ENCODE measurements around the gene PPTC7.
"Not testable (repeated sequence)": the region's sequence is repeated elsewhere in the genome, so short reads cannot be mapped to it uniquely, and the experiment has no call there.

The PPTC7 gene

DNA sequence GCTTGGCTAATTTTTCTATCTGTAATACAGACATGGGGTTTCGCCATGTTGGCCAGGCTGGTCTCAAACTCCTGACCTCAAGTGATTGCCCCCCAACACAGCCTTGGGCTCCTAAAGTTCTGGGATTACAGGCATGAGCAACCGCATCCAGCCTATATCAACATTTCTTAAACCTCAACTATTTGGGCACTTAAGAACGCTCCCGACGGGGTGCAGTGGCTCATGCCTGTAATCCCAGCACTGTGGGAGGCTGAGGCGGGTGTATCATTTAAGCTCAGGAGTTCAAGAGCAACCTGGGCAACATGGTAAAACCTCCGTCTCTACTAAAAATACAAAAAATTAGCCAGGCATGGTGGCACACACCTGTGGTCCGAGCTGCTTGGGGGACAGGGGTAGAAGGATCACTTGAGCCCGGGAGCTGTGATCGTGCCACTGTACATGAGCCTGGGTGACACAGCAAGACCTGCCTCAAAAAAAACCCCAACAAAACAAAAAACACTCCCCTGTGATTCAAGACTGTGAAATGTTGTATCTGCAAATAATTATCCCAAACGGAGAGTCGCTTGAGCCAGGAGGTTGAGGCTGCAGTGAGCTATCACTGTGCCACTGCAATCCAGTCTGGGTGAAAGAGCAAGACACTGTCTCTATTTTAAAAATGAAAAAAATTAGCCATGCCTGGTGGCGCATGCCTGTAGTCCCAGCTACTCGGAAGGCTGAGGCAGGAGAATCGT lies 21.5 kb downstream of the PPTC7 start:
- no peak for DNase-seq (ENCODE audit: low read depth, low spot score)

DNA sequence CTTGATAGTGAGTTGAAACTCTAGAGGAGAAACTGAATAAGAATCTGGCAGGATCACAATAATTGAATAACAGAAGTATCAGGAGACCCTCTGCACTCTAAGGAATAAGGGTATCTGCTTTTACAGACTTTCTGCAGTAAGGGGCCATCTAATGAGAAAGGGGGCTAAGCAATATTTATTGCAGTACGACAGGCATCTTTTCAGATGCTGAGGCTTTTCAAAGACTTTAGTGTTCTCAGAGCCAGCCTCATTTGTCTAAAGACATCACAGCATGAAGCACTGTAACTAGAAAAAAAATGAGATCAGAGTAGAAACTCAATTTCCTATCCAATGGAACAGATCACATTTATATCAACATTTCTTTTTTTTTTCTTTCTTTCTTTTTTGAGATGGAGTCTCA lies 22.2 kb downstream of the PPTC7 start:
- no peak for DNase-seq (ENCODE audit: low read depth, low spot score)

DNA sequence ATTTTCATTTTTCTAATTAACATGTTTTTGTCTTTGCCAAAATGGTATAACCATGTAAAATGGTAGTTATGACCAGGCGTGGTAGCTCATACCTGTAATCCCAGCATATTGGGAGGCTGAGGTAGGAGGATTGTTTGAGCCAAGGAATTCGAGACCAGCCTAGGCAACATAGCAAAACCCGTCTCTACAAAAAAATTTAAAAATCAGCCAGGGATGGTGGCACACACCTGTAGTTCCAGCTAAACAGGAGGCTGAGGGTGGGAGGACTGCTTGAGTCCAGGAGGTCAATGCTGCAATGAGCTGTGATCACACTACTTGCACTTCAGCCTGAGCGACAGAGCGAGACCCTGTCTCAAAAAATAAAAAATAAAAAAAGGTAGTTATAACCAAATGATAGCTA lies 23.1 kb downstream of the PPTC7 start:
- DNase-seq (ENCODE audit: low read depth, low spot score), result no peak

DNA sequence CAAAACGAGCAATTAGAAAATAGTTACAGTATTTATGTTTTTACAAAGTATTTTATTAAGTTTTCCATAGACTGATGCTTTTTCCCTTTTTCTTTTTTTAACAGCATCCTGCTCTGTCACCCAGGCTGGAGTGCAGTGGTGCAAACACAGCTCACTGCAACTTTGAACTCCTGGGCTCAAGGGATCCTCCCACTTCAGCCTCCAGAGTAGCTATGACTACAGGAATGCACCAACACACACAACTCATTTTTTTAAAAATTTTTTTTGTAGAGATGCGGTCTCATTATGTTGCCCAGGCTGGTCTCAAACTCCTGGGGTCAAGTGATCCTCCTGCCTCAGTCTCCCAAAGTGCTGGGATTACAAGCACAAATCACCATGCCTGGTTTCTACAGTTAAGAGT lies 24.2 kb downstream of the PPTC7 start:
- DNase-seq (ENCODE audit: low read depth, low spot score), result not testable (repeated sequence)

DNA sequence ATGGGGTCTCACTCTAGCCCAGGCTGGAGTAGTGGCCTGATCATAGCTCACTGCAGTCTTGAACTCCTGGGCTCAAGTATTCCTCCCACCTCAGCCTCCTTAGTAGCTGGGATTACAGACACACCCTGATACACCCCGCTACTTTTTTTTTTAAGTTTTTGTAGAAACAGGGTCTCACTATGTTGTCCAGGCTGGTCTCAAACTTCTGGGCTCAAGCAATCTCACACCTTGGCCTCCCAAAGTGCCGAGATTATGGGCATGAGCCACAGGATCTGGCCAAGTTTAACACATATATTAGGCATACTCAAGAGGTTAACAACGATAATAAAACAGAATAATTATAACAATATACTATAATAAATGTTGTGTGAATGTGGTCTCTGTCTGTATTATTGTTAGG lies 25.8 kb downstream of the PPTC7 start:
- DNase-seq (ENCODE audit: low read depth, low spot score), result no peak

DNA sequence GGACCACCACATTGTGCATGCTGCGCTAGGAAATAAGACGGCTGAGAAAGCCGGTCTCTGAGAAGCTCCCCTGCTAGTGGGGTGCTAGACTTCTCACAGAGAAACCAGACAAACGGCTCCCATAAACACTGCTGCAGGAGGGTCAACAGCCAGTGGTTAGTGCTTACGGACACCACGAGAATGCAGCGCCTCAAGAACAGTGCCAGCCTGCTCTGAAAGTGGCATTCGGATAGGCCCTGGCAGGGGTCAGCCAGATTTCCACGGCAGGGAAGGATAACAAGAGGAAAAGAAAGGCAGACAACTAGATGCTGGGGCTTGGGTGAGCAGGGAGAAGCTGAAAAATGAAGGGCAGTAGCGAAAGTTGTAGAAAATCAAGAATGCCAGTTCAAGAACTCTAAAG lies 26.4 kb downstream of the PPTC7 start:
- no peak for DNase-seq (ENCODE audit: low read depth, low spot score)

DNA sequence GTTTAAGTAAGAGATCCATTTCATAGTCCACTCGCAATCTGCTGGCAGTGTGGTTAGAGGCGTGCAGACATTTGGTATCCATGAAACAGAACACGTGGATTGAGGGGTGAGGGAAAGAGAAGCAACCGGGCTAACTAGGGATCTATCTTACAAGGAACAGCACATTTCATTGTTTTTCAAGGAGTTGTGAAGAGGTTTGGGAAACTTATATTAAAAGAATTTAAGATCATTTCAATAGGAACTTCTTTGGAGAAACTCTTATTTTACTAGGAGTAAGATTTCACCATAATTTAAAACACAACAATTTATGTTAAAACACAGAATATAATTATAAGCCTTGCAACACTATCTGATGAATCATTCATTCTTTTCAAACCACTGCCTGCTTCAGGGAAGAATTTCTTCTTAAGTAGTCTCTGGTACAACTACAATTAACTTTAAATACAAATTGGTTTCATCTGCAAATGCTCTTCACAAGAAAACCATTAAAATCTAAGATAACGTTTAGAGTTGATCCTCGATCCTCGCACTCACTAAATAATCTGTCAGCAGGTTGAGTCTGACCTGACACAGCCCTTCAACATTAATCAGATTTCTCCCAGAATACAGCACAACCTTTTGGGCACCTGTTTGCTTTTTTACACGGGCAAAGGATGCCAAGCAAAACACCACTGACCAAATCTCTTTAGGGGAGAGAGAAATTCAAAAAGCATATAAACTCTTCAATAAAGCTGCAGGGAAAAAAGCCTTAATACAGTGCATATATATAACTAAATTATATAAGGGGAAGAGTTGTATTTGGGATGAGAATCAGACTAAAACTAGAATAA lies 27.3 kb downstream of the PPTC7 start:
- DNase-seq (ENCODE audit: low read depth, low spot score), result no peak

DNA sequence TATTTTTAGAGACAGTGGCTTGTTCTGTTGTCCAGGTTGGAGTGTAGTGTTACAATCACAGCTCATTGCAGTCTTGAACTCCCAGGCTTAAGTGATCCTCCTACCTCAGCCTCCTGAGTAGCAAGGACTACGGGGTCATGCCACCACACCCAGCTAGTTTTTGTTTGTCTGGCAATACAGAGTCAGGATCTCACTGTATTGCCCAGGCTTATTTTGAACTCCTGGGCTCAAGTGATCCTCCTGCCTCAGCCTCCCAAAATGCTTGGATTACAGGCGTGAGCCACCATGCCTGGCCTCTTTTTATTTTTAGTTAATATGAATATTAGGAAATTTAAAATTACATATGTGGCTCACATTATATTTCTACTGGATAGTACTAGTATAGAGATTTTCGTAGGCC lies 28.9 kb downstream of the PPTC7 start:
- DNase-seq (ENCODE audit: low read depth, low spot score), result no peak

DNA sequence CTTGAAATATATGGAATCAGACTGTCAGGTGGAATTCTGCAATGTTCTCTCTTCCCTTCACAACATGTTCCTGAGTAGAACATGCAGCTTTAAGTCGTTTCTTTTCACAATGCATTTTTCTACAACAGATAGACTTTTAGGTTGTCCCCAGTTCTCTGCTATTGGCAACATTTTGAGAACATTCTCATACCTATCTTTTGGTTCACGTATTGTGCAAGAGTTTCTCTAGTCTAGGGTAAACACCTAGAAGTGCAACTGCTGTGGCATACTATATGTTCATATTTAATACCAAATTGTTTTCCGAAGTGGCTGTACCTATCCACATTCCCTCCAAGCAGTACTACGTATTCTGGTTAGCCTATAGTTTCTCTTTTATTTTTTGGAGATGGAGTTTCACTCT lies 32.1 kb downstream of the PPTC7 start:
- DNase-seq (ENCODE audit: low read depth, low spot score), result no peak

DNA sequence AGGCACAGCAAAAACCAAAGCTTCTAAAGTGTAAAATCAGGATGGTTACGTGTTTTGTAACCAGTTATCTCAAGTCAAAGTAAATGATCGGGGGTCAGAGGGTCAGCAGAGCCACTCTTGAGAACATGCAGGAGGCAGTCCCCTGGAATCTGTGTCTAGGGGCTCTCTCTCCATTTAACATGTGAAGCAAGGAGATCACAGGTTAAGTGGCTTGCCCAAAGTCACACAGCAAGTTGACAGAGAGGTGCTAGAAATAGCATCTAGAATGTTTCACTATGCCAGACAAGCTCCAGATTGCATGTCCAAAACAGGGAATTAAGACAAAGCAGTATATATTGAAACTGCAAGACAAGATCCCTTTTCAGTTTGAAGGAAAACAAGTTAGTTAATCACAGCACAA lies 33.4 kb downstream of the PPTC7 start:
- DNase-seq (ENCODE audit: low read depth, low spot score), result no peak

DNA sequence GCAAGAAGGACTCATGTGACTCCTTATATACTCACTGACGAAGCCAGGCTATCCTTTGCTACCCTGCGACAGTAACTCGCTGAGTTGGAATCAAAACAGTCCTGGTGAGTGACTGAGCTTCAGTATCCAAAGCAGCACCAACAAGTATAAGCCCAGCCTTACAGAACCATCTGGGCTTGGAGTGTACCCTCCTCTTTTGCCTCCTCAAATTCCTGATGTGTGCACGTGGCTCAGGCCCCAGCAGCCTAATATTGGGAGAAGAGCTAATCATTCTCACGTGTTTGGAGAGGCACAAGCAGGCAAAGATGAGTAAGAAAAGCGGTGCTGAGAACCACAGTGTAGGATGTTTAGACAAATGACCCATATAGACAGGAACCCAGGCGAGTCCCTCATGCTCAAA lies 34.4 kb downstream of the PPTC7 start:
- no peak for DNase-seq (ENCODE audit: low read depth, low spot score)

DNA sequence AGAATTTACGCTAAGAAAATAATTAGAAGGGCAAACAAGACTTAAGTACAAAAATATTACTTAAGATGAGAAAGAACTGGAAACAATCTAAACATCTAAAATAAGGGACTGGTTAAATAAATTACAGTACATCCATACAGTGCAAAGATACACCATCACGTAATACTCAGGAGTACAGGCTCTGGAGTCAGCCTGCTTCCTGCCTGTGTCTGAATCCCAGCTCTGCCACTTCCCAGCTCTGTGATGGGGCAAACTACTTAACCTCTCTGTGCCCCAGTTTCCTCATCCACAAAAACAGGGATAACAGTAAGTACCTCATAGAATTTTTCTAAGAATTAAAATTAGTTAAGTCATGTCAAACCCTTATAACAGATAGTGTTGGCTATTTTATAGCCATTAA lies 36.0 kb downstream of the PPTC7 start:
- no peak for DNase-seq (ENCODE audit: low read depth, low spot score)

DNA sequence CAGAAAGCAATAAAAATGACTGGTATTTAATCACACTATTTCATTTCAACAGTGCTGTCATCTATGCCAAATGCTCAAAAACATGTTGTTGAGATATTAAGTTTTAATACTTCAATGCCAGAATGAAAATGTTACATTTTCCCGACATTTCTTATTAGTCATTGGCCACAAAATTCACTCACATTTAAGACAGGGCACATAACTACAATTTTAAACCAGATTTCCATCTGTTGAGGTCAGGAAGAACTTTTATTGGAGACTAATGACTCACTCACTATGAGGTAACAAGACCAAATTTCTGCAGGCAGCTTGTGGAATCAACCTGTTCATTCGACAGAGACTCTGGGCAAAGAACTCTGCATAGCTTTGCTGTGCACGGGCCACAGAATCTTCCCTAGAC lies 36.8 kb downstream of the PPTC7 start:
- DNase-seq (ENCODE audit: low read depth, low spot score), result no peak

DNA sequence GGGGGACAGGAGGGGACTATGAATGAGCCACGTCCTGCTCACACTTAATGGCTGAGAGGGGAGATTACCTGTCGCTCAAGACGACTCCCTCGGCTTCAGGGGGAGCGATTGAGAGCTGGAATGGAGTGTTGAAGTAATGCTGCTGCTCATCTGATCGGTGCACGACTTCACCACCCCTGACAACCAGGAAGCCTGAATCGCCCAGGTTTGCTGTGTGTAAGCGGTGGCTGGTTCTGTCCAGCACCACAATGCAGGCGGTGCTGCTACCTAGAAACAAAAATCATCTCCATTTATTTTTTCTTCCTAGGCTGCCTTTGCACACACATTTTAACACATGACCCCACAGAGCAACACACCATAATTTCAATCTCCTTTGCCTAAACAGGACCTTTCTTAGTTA lies 37.3 kb downstream of the PPTC7 start:
- DNase-seq (ENCODE audit: low read depth, low spot score), result no peak

DNA sequence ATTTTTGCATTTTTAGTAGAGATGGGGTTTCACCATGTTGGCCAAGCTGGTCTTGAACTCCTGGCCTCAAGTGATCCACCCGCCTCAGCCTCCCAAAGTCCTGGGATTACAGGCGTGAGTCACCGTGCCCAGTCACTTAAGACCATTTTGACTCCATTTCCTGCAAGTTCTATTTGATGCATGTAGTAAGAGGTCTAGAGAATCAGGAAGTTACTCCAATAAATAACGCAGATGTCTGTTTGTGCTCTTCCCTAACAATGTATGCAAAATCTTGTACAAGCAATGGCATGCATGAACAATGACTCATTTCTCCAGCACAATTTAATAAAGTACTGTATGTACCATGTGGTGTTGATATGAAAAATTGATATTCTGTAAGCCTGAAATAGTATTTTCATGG lies 37.9 kb downstream of the PPTC7 start:
- DNase-seq (ENCODE audit: low read depth, low spot score), result not testable (repeated sequence)

DNA sequence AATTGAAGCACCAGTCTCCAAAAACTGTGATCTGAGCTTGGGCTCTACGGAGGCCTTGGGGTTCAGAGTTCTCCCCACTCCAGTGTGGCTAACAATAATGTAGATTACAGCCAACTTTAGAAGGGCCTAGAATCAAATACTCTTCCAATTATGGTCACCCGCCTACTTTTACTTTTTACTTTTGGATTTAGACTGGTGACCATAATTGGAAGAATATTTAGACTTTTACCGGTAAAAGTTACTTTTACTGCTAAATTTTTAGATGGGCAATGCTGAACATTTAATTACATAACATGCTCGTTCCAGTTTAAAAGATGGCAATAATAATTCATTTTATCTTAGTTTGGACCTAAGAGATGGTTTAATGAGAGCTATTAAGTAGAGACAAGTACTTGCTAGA lies 39.2 kb downstream of the PPTC7 start:
- no peak for DNase-seq (ENCODE audit: low read depth, low spot score)

DNA sequence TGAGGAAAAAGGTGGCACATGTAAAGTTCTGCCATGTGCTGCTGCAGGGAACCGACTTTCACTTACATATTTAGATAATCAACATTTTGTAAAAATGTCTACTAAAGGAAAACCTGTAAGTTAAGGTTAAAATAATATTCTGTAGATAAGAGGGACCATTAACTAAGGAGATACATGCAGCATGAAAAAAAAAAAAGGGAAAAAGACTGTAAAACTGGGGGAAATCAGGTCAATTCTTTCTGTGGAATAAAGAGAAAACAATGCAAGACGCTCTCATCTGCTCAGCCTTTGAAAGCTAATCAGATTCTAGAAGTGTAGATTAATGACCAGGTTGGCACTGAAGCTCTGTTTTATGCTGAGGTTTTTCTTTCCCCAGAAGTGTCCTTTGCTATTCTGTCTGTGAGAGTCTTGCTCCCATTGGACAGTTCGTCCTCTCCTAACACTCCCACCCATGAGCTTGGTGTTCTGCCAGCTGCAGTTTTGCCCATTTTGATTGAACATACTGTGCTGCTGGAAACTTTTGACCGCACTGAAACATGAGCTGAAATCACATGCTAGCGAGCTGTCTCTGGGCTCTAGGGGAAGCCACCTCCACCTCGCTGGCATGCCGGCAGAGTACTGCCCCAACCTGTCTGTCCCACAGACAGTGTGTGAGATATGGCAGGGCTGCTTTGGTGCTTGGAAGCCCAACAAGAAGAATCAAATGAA lies 39.7 kb downstream of the PPTC7 start:
- no peak for DNase-seq (ENCODE audit: low read depth, low spot score)

DNA sequence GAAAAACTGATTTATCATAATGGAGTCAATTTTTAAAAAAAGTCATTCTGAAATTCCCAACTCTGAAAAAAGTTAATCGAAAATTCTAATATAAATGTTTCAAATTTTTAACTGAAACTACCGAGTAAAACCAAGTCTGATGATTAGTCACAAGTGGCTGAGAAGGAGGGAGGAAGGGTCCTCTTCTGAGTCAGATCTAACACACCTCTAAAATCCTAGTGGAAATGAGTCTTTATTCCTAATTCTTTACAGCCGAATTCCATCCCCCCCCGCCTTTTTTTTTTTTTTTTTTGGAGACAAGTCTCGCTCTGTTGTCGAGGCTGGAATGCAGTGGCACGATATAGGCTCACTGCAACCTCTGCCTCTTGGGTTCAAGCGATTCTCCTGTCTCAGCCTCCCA lies 43.1 kb downstream of the PPTC7 start:
- DNase-seq (ENCODE audit: low read depth, low spot score), result no peak

DNA sequence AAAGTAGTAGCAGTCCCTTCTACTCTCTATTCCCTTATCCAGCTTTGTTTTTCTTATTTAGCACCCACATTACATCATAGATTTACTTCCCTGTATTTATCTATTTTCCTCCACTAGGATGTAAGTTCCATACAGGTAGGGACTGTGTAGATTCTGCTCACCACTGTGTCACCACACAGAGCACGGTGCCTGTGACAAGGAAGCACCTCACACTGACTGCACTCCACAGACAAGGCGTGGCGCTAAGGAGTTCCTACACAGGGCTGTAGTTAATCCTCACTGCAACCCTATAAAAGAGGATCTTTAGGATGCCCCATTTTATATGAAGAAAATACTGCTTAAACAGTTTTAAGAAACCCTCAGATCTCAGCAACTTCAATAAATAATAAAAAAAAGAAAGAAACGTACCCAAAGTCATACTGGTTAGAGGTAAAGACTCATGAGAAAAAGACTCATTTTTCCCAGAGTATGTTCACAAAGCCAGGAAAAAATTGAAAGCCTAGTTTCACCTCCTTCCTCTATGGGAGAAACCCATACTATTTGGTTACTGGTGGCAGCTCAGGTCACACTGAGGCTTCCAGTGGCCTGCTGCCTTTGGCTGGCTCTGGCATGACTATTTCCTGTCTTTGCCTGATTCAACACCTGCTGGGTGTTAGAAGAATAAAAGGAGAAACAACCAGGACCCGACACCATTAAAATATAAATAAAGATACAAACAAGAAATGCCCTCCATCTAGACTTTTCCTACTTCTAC lies 44.1 kb downstream of the PPTC7 start:
- no peak for DNase-seq (ENCODE audit: low read depth, low spot score)

DNA sequence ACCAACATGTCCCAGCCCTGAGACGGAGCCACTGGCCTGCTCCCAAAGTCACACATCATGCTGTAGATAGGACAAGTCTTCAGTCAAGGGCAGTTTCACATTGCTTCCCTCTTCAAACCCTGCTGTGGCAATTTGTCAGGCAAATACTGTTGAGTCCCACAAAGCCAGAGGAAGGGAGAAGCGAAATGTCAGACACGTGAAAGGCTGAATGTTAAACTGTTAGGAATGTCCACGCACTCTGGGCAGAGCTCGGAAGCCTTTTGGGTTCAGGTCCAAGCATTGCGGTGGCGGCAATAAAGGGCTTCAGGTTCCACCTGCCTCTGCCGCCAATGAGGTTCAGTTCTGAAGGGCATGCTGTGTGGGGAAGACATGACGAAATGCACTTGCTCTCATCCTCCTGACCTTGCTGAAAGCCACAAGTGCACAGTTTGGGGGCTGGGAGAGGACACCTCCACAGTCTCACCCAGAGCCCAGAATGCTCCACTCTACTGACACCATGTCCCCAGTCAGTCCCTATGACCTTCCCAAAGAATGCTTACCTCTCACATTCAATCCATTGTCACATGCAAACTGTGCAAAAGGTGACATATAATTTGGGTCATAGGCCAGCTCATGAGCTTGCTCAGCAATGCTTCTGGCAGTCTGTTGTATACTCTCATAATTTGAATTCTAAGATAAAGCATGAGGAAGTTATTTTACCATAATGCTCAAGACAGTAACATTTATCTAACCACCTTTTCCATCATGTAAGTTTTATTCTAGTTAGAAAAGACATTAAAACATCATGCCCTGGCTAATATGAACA lies 45.3 kb downstream of the PPTC7 start:
- no peak for DNase-seq (ENCODE audit: low read depth, low spot score)
